GM21737 (cell line): ENCODE data around the gene TMEM97.
A peak's percentile ranks its signal among the peaks of the same experiment; 100 is the strongest.
"Not testable (repeated sequence)": the region's sequence is repeated elsewhere in the genome, so short reads cannot be mapped to it uniquely, and the experiment has no call there.

Experiments used
- ATAC-seq: cut with Tn5 transposase; IDR thresholded peaks from one replicate; pipeline ENCODE4 v1.9.1; 2021; ENCODE audit warnings: mild to moderate bottlenecking, moderate library complexity; ENCODE audit not compliant: unreplicated experiment

Gene TMEM97

DNA sequence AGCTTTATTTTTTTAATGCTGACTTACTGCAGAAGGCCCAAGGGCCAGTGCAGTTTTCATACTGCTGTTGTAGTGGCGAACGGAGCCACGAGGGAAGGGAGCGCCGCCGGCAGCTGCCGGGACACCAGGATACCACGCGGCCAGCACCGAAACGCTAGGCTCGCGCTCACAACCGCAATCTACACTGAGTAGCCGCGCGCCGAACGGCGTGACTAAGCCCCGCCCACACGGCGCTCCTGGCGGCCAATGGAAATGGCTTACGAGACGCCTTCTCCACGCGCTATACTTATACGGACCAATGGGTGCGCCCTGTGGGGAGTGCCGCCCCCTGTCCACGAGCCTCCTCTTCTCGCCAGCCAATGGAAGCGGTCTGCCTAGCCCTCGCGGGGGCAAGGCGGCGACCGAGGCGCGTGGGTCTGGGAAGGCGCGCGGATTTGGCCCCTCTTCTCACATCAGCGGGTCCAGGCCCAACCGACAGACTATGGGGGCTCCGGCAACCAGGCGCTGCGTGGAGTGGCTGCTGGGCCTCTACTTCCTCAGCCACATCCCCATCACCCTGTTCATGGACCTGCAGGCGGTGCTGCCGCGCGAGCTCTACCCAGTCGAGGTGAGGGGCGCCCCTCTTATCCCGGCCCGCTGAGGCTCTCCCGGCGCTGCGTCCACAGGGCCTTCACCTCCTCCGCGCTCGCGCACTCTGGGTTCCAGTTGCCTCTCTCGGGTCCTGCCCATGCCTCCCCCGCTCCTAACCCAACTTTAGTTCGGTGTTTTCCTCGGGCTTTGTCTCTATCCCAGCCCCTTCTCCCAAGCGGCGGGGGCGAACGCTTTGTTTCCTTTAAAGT, at the start of gene TMEM97:
TMEM97 (plus strand) TSS at position 442 of the 839 bp plus-strand sequence; CDS start at position 482, 40 bp downstream.
- peak; percentile 94 for ATAC-seq

DNA sequence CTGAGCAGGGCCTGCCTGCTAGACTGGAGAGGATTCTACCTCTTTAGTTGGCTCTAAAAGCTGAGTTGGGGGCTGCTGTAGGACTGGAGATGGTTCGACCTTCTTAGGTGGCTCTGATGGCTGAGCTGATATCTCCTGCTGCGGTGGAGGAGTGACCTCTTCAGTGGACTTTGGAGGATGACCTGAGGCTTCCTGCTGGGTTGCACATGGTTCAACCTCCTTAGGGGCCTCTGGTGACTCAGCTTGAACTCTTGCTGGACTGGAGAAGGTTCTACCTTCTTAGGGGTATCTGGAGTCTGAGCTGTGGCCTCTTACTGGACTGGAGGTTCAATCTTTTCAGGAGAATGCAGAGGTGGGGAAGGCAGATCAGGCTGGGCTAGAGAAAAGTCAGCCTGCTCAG, 48.9 kb upstream of the TMEM97 start:
- no peak for ATAC-seq

DNA sequence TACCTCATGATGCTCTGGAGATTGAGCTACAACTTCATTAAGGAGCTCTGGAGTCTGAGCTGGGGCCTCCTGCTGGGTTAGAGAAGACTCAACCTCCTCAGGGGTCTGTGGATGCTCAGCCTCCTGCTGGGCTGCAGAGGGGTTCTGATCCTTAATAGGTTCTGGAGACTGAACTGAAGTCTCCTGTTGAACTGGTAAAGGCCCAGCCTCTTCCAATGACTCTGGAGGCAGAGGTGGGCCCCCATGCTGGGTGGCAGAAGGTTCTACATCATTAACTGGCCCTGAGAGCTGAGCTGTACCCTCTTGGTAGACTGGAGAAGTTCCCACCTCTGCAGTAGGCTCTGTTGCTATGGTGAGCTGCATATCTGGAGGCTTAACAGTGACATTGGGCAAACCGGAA, 48.1 kb upstream of the TMEM97 start:
- no peak for ATAC-seq

DNA sequence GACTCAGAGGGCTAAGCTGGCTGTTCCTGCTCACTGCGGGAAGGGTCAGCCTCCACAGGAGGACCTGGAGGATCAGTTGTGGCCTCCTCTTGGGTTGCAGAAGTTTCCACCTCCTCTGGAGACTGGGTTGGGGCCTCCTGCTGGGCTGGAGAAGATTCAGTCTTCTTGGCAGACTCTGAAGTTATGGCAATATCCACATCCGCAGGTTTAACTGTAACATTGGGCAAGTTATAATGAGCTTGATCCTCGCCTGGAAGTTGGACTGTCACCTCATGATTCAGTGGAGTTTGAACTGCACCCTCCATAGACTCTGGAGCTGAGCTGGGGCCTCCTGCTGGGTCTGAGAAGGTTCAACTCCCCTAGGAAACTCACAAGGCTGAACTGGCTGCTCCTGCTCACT, 47.6 kb upstream of the TMEM97 start:
- ATAC-seq: no peak

DNA sequence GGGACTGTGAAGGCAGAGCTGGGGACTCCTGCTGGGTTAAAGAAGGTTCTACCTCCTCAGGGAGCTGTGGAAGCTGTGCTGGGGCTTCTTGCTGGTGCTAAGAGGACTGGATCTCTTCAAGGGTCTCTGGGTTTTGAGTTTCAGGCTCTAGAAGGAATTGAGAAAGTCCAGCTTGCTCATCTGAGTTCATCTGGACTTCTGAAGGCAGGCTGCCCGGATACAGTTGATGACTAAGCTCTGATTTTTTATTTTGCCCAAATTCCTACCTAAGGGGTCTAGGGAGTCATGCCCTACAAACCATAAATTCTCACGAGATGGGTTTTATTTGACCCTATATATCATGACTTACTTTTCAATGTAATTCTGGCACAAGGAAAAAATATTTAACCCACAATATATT, 46.8 kb upstream of the TMEM97 start:
- no peak for ATAC-seq

DNA sequence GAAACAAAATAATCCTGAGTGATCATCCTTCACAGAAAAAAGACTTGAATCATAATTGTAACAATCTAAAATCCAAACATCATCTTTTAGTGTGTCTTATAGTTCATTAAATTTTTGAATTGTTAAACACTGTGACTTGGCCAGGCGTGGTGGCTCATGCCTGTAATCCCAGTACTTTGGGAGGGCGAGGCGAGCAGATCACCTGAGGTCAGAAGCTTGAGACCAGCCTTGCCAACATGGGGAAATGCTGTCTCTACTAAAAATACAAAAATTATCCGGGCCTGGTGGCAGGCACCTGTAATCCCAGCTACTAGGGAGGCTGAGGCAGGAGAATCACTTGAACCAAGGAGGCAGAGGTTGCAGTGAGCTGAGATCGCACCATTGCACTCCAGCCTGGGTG, 45.7 kb upstream of the TMEM97 start:
- ATAC-seq: not testable (repeated sequence)

DNA sequence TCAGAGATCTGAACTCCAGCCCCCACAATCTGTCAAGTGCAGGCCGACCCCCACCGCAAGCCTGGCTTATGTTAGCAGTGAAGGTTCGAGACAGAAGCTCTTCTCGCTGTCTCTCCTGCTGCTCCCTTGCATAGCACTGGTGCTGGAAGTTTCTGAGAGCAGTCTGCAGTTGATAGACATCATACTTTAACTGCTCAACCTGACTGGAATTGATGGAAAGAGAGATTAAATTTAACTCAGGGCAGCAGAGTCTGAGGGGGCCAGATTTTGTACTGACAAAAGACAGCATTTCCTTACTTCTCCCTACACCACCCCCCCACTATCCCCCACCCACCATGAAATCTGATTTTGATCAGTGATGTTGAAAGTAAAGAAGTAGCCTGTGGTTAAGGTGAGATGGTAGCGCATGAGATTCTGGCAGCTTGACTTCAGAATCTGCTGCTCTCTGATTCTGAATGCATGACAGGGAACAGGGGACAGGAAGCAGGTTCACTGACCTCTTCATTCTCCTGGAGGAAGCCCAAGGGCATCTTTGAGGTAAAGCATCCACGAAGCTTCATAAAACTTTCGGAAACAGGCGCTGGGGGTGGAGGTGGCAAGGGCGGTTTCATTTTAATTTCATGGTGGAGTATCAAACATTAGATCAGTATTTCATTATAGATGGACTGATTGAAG, 44.3 kb upstream of the TMEM97 start:
- ATAC-seq: no peak

DNA sequence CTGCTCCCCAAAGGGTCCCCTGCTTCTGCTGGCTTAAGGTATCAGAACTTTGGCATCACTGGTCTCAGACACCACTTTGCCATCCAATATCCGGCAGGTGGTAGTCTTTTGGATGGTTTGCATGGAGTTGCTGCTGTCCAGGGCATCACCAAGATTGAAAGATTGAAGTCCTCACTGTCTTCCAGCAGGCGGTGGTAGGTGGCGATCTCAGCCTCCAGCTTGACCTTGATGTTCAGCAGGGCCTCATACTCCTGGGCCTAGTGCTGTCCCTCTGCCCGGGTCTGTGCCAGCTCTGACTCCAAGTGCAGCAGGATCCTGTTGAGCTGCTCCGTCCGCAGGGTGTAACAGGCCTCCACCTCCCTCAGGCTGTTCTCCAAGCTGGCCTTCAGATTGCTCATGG, 43.0 kb upstream of the TMEM97 start:
- ATAC-seq: no peak

DNA sequence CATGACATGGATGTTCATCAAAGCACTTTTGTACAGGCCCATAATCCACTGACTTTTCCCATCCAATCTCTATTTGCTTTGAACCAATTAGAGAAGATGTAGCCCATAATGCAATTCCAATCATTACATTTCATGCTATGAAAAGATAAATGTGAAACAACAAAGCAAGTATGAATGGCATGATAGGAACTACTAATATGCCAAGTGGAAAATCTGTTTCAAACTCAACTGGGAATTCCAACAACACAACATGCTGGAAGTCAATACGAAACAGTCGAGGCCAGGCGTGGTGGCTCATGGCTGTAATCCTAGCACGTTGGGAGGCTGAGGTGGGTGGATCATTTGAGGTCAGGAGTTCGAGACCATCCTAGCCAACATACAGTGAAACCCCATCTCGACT, 39.6 kb upstream of the TMEM97 start:
- ATAC-seq: no peak

DNA sequence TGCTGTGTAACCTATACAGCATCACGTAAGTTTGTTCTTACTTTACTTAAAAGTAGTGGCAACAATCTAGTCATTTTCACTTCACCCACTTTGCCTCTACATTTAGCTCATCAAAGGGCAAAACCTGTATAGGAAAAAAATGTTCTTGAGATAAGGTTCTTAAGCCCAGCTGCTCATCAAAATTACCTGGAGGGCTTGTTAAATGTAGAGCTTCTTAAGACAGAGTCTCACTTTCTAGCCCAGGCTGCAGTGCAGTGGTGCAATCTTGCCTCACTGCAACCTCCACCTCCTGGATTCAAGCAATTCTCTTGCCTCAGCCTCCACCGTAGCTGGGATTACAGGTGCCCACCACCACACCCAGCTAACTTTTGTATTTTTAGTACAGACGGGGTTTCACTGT, 38.2 kb upstream of the TMEM97 start:
- no peak for ATAC-seq

DNA sequence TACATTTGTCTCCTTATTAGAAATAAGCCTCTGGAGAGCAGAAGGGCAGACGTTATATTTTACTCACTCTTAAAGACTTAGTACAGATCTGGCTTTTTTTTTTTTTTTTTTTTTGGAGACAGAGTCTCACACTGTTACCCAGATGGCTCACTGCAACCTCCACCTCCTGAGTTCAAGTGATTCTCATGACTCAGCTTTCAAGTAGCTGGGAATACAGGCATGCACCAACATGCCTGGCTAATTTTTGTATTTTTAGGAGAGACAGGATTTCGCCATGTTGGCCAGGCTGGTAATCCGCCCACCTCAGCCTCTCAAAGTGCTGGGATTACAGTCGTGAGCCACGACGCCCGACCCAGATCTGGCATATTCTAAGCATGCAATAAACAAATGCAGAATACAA, 36.4 kb upstream of the TMEM97 start:
- no peak for ATAC-seq

DNA sequence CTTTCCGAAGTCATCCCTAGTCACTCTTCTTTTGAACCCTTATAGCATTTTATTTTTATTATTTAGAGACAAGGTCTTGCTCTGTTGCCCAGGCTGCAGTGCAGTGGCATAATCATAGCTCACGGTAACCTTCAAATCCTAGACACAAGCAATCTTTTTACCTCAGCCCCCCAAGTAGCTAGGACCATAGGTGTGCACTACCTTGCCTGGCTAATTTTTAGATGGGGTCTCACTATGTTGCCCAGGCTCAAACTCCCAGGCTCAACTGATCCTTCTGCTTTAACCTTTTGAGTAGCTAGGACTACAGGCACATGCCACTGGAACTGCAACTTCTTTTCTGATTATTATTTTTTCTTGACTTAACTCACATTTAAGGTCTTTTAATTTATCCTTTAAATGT, 33.0 kb upstream of the TMEM97 start:
- no peak for ATAC-seq

DNA sequence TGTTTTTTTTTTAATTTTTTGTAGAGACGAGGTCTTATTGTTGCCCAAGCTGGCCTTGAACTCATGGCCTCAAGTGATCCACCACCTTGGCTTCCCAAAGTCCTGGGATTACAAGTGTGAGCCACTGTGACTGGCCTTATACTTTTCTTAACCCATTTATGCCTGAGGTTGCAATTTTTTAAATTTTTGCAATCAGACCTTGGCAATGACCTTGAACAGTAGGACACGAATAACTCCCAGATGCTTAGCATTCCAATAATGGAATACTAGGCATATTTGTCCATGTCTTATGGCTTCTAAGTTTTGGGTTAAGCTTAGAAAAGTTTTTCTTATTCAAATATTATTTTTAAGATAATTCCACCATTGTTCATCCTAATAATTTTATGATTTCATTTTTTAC, 28.3 kb upstream of the TMEM97 start:
- no peak for ATAC-seq

DNA sequence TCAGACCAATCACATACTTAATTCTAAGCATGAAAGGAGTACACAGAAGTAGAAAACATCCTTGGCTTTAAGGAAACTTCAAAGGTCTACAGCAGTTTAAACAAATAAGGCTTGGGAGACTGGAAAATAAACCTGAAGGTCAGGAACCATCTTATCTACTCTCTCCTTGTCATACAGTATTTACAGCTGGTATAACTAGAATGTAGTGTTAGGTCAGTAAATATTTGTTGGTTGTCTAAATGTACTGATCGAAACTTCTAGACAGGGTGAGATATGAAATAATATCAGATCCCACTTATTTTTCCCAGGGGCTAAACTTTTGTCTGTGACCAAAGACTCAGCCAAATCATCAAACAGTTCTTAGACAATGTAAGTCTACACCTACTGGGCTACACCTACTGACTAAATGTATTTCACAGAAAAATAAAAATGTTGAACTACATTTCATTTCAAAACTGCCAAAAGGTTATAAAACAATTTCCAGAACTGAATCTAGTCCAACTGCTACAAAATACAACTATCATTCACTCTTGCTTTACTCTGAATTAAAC, 27.1 kb upstream of the TMEM97 start:
- ATAC-seq: no peak

DNA sequence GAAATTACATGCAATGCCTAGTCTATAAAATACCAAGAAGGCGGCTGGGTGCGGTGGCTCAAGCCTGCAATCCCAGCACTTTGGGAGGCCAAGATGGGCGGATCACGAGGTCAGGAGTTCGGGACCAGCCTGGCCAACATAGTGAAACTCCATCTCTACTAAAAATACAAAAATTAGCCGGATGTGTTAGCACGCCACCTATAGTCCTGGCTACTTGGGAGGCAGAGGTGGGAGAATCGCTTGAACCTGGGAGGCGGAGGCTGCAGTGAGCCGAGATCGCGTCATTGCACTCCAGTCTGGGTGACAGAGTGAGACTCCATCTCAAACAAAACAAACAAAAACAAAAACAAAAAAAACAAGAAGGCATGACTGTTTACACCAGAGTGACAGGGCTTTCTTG, 26.1 kb upstream of the TMEM97 start:
- not testable (repeated sequence) for ATAC-seq

DNA sequence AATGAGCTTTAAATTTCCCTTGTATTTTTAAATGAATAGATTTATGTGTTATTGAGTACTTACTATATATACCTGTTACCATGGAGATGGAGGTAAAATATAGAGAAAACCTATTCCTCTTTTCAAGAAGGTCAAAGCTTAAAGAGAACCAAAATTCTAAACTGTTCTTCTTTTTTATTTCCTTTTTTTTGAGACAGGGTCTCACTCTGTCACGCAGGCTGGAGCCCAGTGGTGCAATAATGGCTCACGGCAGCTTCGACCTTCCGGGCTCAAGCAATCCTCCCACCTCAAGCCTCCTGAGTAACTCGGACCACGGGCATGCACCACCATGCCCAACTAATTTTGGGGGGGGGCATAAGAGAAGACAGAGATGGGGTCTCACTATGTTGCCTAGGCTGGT, 25.0 kb upstream of the TMEM97 start:
- ATAC-seq: no peak

DNA sequence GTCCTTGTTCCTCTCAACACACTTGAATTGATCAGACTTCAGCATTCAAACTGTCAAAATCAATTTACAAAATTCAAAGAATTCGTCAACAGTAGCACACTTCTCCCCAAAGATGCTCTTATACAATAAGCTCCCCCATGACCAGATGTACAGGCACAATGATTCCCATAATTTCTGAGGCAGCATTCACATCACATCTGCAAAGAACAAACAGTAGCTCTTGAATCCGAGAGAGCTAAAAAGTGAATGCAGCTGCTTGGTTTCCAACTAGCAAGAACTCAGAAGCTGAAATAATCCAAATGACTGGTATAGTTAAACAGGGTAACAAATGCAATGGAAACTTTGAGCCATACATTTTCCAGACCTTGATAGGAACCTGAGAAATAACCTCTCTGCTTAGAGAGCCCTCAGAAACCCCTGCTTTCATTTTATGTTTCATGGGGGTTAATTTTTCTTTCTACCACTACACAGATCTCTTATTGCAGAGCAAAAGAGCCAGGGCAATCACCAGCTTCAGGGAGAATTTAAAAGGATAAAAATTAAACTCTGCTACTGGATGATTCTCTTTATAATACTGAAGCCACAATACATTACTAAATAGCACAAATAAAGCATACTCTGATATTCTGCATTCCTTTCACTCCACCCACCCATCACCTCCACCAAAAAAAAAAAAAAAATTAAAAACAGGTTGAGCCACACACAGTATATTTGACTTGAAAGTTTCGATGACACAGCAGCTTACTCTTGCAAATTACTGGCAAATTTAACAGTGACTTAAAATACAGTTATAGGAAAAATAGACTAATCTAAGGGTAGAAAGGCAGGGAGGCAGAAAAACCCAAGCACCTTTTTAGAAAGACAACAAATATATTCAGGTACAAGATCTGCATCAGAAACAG, 23.1 kb upstream of the TMEM97 start:
- no peak for ATAC-seq

DNA sequence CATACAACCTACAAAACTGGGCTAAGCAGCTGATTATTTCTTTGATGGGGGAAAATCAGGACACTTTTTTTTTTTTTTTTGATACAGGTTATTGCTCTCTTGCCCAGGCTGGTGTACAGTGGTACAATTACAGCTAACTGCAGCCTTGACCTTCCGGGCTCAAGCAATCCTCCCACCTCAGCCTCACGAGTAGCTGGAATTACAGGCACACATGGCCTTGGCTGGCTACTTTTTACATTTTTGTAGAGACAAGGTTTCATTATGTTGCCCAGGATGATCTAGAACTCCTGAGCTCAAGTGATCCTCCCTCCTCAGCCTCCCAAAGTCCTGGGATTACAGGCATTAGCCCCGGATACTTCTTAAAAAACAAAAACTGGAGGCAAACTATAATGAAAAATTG, 20.6 kb upstream of the TMEM97 start:
- no peak for ATAC-seq

DNA sequence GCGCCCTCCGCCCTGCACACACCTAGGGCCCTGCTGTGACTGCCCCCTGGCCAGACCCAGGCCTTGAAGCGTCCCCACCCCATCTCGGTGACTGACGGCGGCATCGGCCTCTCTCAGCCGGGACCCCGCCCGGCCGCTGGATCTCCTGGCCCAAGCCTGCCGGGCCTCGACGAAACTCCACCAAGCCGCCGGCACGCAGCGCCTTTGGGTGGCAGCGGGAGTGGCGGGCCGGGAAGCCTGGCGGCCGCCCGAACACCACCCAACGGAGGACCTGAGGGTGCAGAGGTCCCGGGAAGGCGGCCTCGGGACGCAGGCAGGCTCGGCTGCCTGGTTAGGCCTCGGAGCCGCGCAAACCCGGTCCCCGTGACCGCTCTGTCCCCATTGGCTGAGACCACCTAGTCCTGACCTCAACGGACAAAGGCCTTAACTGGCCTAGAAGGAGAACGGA, 12.0 kb upstream of the TMEM97 start:
- ATAC-seq: no peak

DNA sequence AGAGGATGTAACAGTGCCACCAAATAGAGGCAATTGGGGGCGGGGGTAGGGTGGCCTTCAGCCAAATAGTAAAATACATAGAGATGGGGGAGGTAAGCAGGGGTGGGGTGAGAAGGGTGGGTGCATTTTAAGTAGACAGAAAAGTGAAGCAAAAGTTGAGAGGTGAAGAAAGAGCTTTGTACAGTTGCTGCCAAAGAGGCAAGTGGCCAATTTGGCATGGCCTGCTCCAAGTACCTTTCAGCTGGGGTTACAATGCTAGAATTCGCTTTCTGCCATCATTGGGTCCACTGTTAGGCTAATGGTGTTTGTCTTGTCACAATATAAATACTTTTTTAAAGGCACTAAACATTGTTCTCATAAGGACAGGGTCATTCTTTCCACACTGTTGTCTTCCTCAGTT, 5.2 kb upstream of the TMEM97 start:
- ATAC-seq: no peak
